OCI-M2 (cell line): ENCODE data around the gene CCDC85C.

ENCODE experiments used
- DNase-seq: peaks from one replicate; lab custom pipeline; 2025; ENCODE audit not compliant: unreplicated experiment; lab: John Stamatoyannopoulos, UW

Gene CCDC85C

GRCh38 chr14:99573436-99574098 lies 30.4 kb downstream of the CCDC85C start:
- no peak for DNase-seq

- no peak for DNase-seq
These were observed 31.0 kb downstream of the CCDC85C start for GRCh38 chr14:99573000-99573330.

- DNase-seq = no peak
These were observed 31.6 kb downstream of the CCDC85C start for GRCh38 chr14:99572173-99572999.

- DNase-seq = no peak
These were observed 32.6 kb downstream of the CCDC85C start for GRCh38 chr14:99571303-99571986.

- no peak for DNase-seq
These were observed 33.3 kb downstream of the CCDC85C start for GRCh38 chr14:99570544-99571302.

- DNase-seq = no peak
These were observed 34.1 kb downstream of the CCDC85C start for GRCh38 chr14:99569725-99570543.

- DNase-seq = no peak
These were observed 35.1 kb downstream of the CCDC85C start for GRCh38 chr14:99568567-99569560.

GRCh38 chr14:99566390-99567354 lies 37.3 kb downstream of the CCDC85C start:
- DNase-seq = no peak

GRCh38 chr14:99566009-99566389 lies 38.0 kb downstream of the CCDC85C start:
- no peak for DNase-seq

- no peak for DNase-seq
These were observed 38.6 kb downstream of the CCDC85C start for GRCh38 chr14:99565383-99565782.

GRCh38 chr14:99564926-99565259 lies 39.1 kb downstream of the CCDC85C start:
- no peak for DNase-seq

GRCh38 chr14:99564256-99564925 lies 39.6 kb downstream of the CCDC85C start:
- DNase-seq = no peak

GRCh38 chr14:99563749-99564129 lies 40.3 kb downstream of the CCDC85C start:
- DNase-seq = no peak

GRCh38 chr14:99562856-99563748 lies 40.9 kb downstream of the CCDC85C start:
- DNase-seq = no peak

- DNase-seq = no peak
These were observed 42.1 kb downstream of the CCDC85C start for GRCh38 chr14:99561864-99562263.

GRCh38 chr14:99560922-99561683 lies 42.9 kb downstream of the CCDC85C start:
- no peak for DNase-seq
